ENCODE data around the gene KCNN1.

- TF ChIP-seq, protein P1, sequence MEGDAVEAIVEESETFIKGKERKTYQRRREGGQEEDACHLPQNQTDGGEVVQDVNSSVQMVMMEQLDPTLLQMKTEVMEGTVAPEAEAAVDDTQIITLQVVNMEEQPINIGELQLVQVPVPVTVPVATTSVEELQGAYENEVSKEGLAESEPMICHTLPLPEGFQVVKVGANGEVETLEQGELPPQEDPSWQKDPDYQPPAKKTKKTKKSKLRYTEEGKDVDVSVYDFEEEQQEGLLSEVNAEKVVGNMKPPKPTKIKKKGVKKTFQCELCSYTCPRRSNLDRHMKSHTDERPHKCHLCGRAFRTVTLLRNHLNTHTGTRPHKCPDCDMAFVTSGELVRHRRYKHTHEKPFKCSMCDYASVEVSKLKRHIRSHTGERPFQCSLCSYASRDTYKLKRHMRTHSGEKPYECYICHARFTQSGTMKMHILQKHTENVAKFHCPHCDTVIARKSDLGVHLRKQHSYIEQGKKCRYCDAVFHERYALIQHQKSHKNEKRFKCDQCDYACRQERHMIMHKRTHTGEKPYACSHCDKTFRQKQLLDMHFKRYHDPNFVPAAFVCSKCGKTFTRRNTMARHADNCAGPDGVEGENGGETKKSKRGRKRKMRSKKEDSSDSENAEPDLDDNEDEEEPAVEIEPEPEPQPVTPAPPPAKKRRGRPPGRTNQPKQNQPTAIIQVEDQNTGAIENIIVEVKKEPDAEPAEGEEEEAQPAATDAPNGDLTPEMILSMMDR (IDR thresholded peaks at IDR 0.05), result no peak
- no peak for TF ChIP-seq ZFX (IDR thresholded peaks at IDR 0.05; ENCODE audit: borderline replicate concordance)
Measured at GRCh38 chr19:17954401-17954800, 12.5 kb upstream of the KCNN1 start.
